ENCODE data around the gene MPV17L2.

The MPV17L2 gene

GRCh38 chr19:18185538-18185937 lies 7.5 kb upstream of the MPV17L2 start:
- in situ Hi-C loops (cut with MboI; ENCODE audit: low sequenced_read_pairs), result no loop called here

- in situ Hi-C loops (cut with MboI; ENCODE audit: low sequenced_read_pairs), result loop anchor here (10.0 kb wide), 1 partner anchor 225 kb away; the partner anchor contains the start of gene SSBP4
These were observed 2.7 kb upstream of the MPV17L2 start for GRCh38 chr19:18190278-18190677.

- in situ Hi-C loops (cut with MboI; ENCODE audit: low sequenced_read_pairs), result loop anchor here (10.0 kb wide), 1 partner anchor 223 kb away; the partner anchor contains the start of gene SSBP4
These were observed 1.4 kb upstream of the MPV17L2 start for GRCh38 chr19:18191640-18192062.

- in situ Hi-C loops (cut with MboI; ENCODE audit: low sequenced_read_pairs), result loop anchor here (10.0 kb wide), 1 partner anchor 221 kb away; the partner anchor contains the start of gene SSBP4
These were observed 566 bp downstream of the MPV17L2 start for GRCh38 chr19:18193388-18194180.

GRCh38 chr19:18194181-18194530 lies 1.1 kb downstream of the MPV17L2 start:
- in situ Hi-C loops (cut with MboI; ENCODE audit: low sequenced_read_pairs), result loop anchor here (10.0 kb wide), 1 partner anchor 221 kb away; the partner anchor contains the start of gene SSBP4

- in situ Hi-C loops (cut with MboI; ENCODE audit: low sequenced_read_pairs), result loop anchor here (10.0 kb wide), 1 partner anchor 220 kb away; the partner anchor contains the start of gene SSBP4
These were observed 1.7 kb downstream of the MPV17L2 start for GRCh38 chr19:18194554-18195238.

- in situ Hi-C loops (cut with MboI; ENCODE audit: low sequenced_read_pairs), result loop anchor here (10.0 kb wide), 1 partner anchor 218 kb away; the partner anchor contains the start of gene SSBP4
These were observed 3.5 kb downstream of the MPV17L2 start for GRCh38 chr19:18196511-18196845.

GRCh38 chr19:18197306-18197705 lies 4.3 kb downstream of the MPV17L2 start:
- in situ Hi-C loops (cut with MboI; ENCODE audit: low sequenced_read_pairs), result loop anchor here (10.0 kb wide), 1 partner anchor 217 kb away; the partner anchor contains the start of gene SSBP4

- in situ Hi-C loops (cut with MboI; ENCODE audit: low sequenced_read_pairs), result loop anchor here (10.0 kb wide), 1 partner anchor 217 kb away; the partner anchor contains the start of gene SSBP4
These were observed 4.9 kb downstream of the MPV17L2 start for GRCh38 chr19:18197941-18198340.

- in situ Hi-C loops (cut with MboI; ENCODE audit: low sequenced_read_pairs), result loop anchor here (10.0 kb wide), 1 partner anchor 216 kb away; the partner anchor contains the start of gene SSBP4
These were observed 5.4 kb downstream of the MPV17L2 start for GRCh38 chr19:18198374-18198773.

- in situ Hi-C loops (cut with MboI; ENCODE audit: low sequenced_read_pairs), result loop anchor here (5.0 kb wide), 1 partner anchor 125 kb away; no protein-coding TSS in a partner anchor
These were observed 9.4 kb downstream of the MPV17L2 start for GRCh38 chr19:18202397-18202777.

- in situ Hi-C loops (cut with MboI; ENCODE audit: low sequenced_read_pairs), result loop anchor here (5.0 kb wide), 1 partner anchor 124 kb away; no protein-coding TSS in a partner anchor
These were observed 9.9 kb downstream of the MPV17L2 start for GRCh38 chr19:18202778-18203407.

- in situ Hi-C loops (cut with MboI; ENCODE audit: low sequenced_read_pairs), result loop anchor here (5.0 kb wide), 1 partner anchor 124 kb away; no protein-coding TSS in a partner anchor
These were observed 10.4 kb downstream of the MPV17L2 start for GRCh38 chr19:18203408-18203862.

- in situ Hi-C loops (cut with MboI; ENCODE audit: low sequenced_read_pairs), result loop anchor here (5.0 kb wide), 1 partner anchor 123 kb away; no protein-coding TSS in a partner anchor
These were observed 10.9 kb downstream of the MPV17L2 start, which contains the start of gene RAB3A for GRCh38 chr19:18203863-18204393. TSS of gene RAB3A (minus strand) at chr19:18204042. CDS start at chr19:18202740, 1,302 bp downstream.

GRCh38 chr19:18204394-18205199 lies 11.6 kb downstream of the MPV17L2 start:
- in situ Hi-C loops (cut with MboI; ENCODE audit: low sequenced_read_pairs), result loop anchor here (5.0 kb wide), 1 partner anchor 123 kb away; no protein-coding TSS in a partner anchor

- in situ Hi-C loops (cut with MboI; ENCODE audit: low sequenced_read_pairs), result no loop called here
These were observed 12.3 kb downstream of the MPV17L2 start for GRCh38 chr19:18205200-18205892.

- in situ Hi-C loops (cut with MboI; ENCODE audit: low sequenced_read_pairs), result no loop called here
These were observed 13.0 kb downstream of the MPV17L2 start for GRCh38 chr19:18206018-18206417.

- in situ Hi-C loops (cut with MboI; ENCODE audit: low sequenced_read_pairs), result no loop called here
These were observed 15.3 kb downstream of the MPV17L2 start for GRCh38 chr19:18208098-18208951.
